ENCODE measurements around the gene LMNTD2.

The LMNTD2 gene

GRCh38 chr11:532527-532985 lies 28.0 kb downstream of the LMNTD2 start:
- H3K27me3 ChIP-seq (ENCODE audit: insufficient read depth, low read length, poor library complexity) = no peaks in the 10 kb centered on the region
- no CpG with 5 or more reads among the region's 23 CpGs for WGBS (ENCODE audit: extremely low coverage, insufficient coverage, low lambda C conversion rate)
- H3K36me3 ChIP-seq (ENCODE audit: control insufficient read depth, insufficient read depth, low read length) = no peaks in the 10 kb centered on the region

GRCh38 chr11:531919-532526 lies 28.5 kb downstream of the LMNTD2 start:
- no peak for DNase-seq
- no CpG with 5 or more reads among the region's 18 CpGs for WGBS (ENCODE audit: extremely low coverage, insufficient coverage, low lambda C conversion rate)

More at GRCh38 chr11:532527-532985, 28.0 kb downstream of the LMNTD2 start:
- no peak overlapping the region for H2BK120ac ChIP-seq (ENCODE audit: low read depth, low read length)
- no peak overlapping the region for H2BK5ac ChIP-seq (ENCODE audit: low read length)
- no peak overlapping the region for H4K8ac ChIP-seq (ENCODE audit: low read depth, low read length)
- H3K56ac ChIP-seq (ENCODE audit: low read length) = no peak overlapping the region
- H3K4me3 ChIP-seq (ENCODE audit: low read length) = no peak overlapping the region
- no peak overlapping the region for H3K23ac ChIP-seq (ENCODE audit: low read length)
- no peak overlapping the region for H3K27ac ChIP-seq (ENCODE audit: low read depth, low read length)
- peaks cover 1% of the 10 kb centered on the region for H3K4me1 ChIP-seq (ENCODE audit: control insufficient read depth, low read depth, low read length)
- H3K9ac ChIP-seq (ENCODE audit: low read length) = no peak overlapping the region
- no peak overlapping the region for H3K4ac ChIP-seq (ENCODE audit: low read depth, low read length)
- no peak overlapping the region for H3K4me2 ChIP-seq (ENCODE audit: low read length)
- H3K79me2 ChIP-seq (ENCODE audit: control insufficient read depth, insufficient read depth, low read length) = peaks cover 7% of the 10 kb centered on the region
- no peak for DNase-seq
- H2AK5ac ChIP-seq (ENCODE audit: low read length) = no peak overlapping the region
- no peak overlapping the region for H3K18ac ChIP-seq (ENCODE audit: low read length)
- H4K5ac ChIP-seq (ENCODE audit: low read length) = no peak overlapping the region
- peaks cover 12% of the 10 kb centered on the region for H3K79me1 ChIP-seq (ENCODE audit: low read length)
- no peak overlapping the region for H2BK15ac ChIP-seq (replicated peaks; ENCODE audit: low read depth)

DNA sequence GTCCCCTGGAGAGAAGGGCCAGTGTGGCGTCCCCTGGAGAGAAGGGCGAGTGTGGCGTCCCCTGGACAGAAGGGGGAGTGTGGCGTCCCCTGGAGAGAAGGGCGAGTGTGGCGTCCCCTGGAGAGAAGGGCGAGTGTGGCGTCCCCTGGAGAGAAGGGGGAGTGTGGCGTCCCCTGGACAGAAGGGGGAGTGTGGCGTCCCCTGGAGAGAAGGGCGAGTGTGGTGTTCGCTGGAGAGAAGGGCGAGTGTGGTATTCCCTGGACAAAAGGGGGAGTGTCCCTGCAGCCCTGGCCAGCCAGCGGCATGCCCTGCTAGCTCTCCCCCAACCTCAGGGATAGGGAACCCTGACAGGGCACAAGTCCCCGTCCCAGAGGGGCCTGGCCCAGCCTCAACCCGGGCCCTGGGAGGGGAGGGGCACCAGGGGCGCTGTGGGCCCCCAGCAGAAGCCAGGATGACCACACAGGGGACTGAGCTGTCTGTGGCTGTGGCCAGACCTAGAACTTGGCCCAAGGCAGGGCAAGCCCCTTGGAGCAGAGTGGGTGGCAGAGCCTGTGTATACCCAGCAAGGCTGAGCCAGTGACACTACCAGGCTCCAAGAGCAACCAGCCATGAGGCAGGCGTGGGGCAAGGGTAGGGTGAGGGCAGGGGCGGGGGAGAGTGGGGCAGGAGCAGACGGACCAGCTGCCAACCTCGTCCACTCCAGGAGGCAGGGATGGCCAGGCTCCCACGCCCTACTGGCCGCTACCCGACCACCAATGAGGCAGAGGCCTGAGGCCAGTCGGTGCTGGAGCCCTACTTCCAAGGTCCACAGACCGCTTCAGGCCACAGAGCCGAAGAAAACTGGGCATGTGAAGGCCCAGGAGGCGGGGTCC lies 29.3 kb downstream of the LMNTD2 start:
- Histone ChIP-seq H2BK120ac (ENCODE audit: low read depth, low read length) (no peak overlapping the region), H3K79me2 (ENCODE audit: control insufficient read depth, insufficient read depth, low read length) (peaks cover 7% of the 10 kb centered on the region), H3K4me3 (ENCODE audit: low read length) (no peak overlapping the region), H4K8ac (ENCODE audit: low read depth, low read length) (no peak overlapping the region), H2BK5ac (ENCODE audit: low read length) (no peak overlapping the region), H3K18ac (ENCODE audit: low read length) (no peak overlapping the region), H3K27ac (ENCODE audit: low read depth, low read length) (no peak overlapping the region), H3K4me1 (ENCODE audit: control insufficient read depth, low read depth, low read length) (peaks cover 1% of the 10 kb centered on the region), H3K4ac (ENCODE audit: low read depth, low read length) (no peak overlapping the region), H3K4me2 (ENCODE audit: low read length) (no peak overlapping the region), H2AK5ac (ENCODE audit: low read length) (no peak overlapping the region), H3K36me3 (ENCODE audit: control insufficient read depth, insufficient read depth, low read length) (no peaks in the 10 kb centered on the region), H2BK15ac (replicated peaks; ENCODE audit: low read depth) (no peak overlapping the region), H3K56ac (ENCODE audit: low read length) (no peak overlapping the region), H3K27me3 (ENCODE audit: insufficient read depth, low read length, poor library complexity) (no peaks in the 10 kb centered on the region), H3K79me1 (ENCODE audit: low read length) (peaks cover 12% of the 10 kb centered on the region), H3K9ac (ENCODE audit: low read length) (no peak overlapping the region), H3K23ac (ENCODE audit: low read length) (no peak overlapping the region), H4K5ac (ENCODE audit: low read length) (no peak overlapping the region)
- no peak for DNase-seq
- no CpG with 5 or more reads among the region's 28 CpGs for WGBS (ENCODE audit: extremely low coverage, insufficient coverage, low lambda C conversion rate)

More at GRCh38 chr11:531919-532526, 28.5 kb downstream of the LMNTD2 start:
- Histone ChIP-seq H3K18ac (ENCODE audit: low read length) (no peak overlapping the region), H3K9ac (ENCODE audit: low read length) (no peak overlapping the region), H3K4me1 (ENCODE audit: control insufficient read depth, low read depth, low read length) (peaks cover 1% of the 10 kb centered on the region), H2AK5ac (ENCODE audit: low read length) (no peak overlapping the region), H2BK120ac (ENCODE audit: low read depth, low read length) (no peak overlapping the region), H3K4me3 (ENCODE audit: low read length) (no peak overlapping the region), H2BK5ac (ENCODE audit: low read length) (no peak overlapping the region), H3K4ac (ENCODE audit: low read depth, low read length) (no peak overlapping the region), H3K79me1 (ENCODE audit: low read length) (peaks cover 12% of the 10 kb centered on the region), H4K5ac (ENCODE audit: low read length) (no peak overlapping the region), H3K23ac (ENCODE audit: low read length) (no peak overlapping the region), H2BK15ac (replicated peaks; ENCODE audit: low read depth) (no peak overlapping the region), H3K56ac (ENCODE audit: low read length) (no peak overlapping the region), H3K27me3 (ENCODE audit: insufficient read depth, low read length, poor library complexity) (no peaks in the 10 kb centered on the region), H4K8ac (ENCODE audit: low read depth, low read length) (no peak overlapping the region), H3K79me2 (ENCODE audit: control insufficient read depth, insufficient read depth, low read length) (peaks cover 7% of the 10 kb centered on the region), H3K36me3 (ENCODE audit: control insufficient read depth, insufficient read depth, low read length) (no peaks in the 10 kb centered on the region), H3K27ac (ENCODE audit: low read depth, low read length) (no peak overlapping the region), H3K4me2 (ENCODE audit: low read length) (no peak overlapping the region)

DNA sequence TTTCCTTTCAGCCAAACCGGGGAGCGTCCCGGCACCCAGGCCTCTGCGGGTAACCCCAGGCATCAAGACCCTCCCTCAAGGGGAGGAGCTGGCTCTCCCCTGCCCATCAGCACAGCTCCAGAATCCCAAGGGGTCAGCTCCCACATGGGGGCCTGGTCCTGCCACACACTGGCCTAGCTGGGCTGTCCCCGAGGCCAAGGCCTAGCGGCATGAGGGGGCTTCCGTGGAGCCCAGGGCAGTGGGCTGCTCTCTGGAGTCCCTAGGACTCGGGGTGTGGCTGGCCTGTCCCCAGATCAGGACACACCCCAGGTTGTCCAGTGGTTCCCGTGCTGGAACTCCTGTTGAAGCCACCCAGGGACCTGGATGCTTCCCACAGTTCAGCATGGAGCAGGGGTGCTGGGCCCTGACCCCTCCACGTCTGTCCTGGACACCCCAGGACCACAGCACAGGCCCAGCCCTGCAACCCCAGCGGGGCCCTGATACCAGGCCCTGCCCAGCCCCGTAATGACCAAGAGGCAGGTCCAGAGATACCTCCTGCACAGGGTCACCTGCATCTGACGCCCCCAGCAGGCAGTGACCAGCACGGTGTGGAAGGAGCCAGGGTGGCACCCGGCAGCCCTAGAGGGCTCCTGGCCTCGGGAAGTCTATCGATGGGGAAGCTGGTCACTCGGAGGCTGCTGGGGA lies 30.7 kb downstream of the LMNTD2 start:
- no peak overlapping the region for H3K4ac ChIP-seq (ENCODE audit: low read depth, low read length)
- no CpG with 5 or more reads among the region's 18 CpGs for WGBS (ENCODE audit: extremely low coverage, insufficient coverage, low lambda C conversion rate)
- no peak overlapping the region for H3K4me3 ChIP-seq (ENCODE audit: low read length)
- no peaks in the 10 kb centered on the region for H3K4me1 ChIP-seq (ENCODE audit: control insufficient read depth, low read depth, low read length)
- H3K4me2 ChIP-seq (ENCODE audit: low read length) = no peak overlapping the region
- H3K56ac ChIP-seq (ENCODE audit: low read length) = no peak overlapping the region
- peaks cover 12% of the 10 kb centered on the region for H3K79me1 ChIP-seq (ENCODE audit: low read length)
- H3K23ac ChIP-seq (ENCODE audit: low read length) = no peak overlapping the region
- no peak overlapping the region for H4K8ac ChIP-seq (ENCODE audit: low read depth, low read length)
- H2AK5ac ChIP-seq (ENCODE audit: low read length) = no peak overlapping the region
- H2BK5ac ChIP-seq (ENCODE audit: low read length) = no peak overlapping the region
- H3K27ac ChIP-seq (ENCODE audit: low read depth, low read length) = no peak overlapping the region
- no peak overlapping the region for H2BK120ac ChIP-seq (ENCODE audit: low read depth, low read length)
- H3K9ac ChIP-seq (ENCODE audit: low read length) = no peak overlapping the region
- peaks cover 7% of the 10 kb centered on the region for H3K79me2 ChIP-seq (ENCODE audit: control insufficient read depth, insufficient read depth, low read length)
- H3K27me3 ChIP-seq (ENCODE audit: insufficient read depth, low read length, poor library complexity) = no peaks in the 10 kb centered on the region
- no peak overlapping the region for H2BK15ac ChIP-seq (replicated peaks; ENCODE audit: low read depth)
- H3K18ac ChIP-seq (ENCODE audit: low read length) = no peak overlapping the region
- H4K5ac ChIP-seq (ENCODE audit: low read length) = no peak overlapping the region
- no peak for DNase-seq
- no peaks in the 10 kb centered on the region for H3K36me3 ChIP-seq (ENCODE audit: control insufficient read depth, insufficient read depth, low read length)

GRCh38 chr11:528815-529727 lies 31.5 kb downstream of the LMNTD2 start:
- H3K4me3 ChIP-seq (ENCODE audit: low read length) = no peak overlapping the region
- H3K4me1 ChIP-seq (ENCODE audit: control insufficient read depth, low read depth, low read length) = no peaks in the 10 kb centered on the region
- H2BK120ac ChIP-seq (ENCODE audit: low read depth, low read length) = no peak overlapping the region
- no peak overlapping the region for H4K5ac ChIP-seq (ENCODE audit: low read length)
- no peak overlapping the region for H2AK5ac ChIP-seq (ENCODE audit: low read length)
- no peak overlapping the region for H3K56ac ChIP-seq (ENCODE audit: low read length)
- no peak for DNase-seq
- H3K79me2 ChIP-seq (ENCODE audit: control insufficient read depth, insufficient read depth, low read length) = peaks cover 2% of the 10 kb centered on the region
- no peak overlapping the region for H3K23ac ChIP-seq (ENCODE audit: low read length)
- WGBS (ENCODE audit: extremely low coverage, insufficient coverage, low lambda C conversion rate) = no CpG with 5 or more reads among the region's 29 CpGs
- H2BK15ac ChIP-seq (replicated peaks; ENCODE audit: low read depth) = no peak overlapping the region
- no peak overlapping the region for H3K9ac ChIP-seq (ENCODE audit: low read length)
- H3K4me2 ChIP-seq (ENCODE audit: low read length) = no peak overlapping the region
- peaks cover 4% of the 10 kb centered on the region for H3K79me1 ChIP-seq (ENCODE audit: low read length)
- H2BK5ac ChIP-seq (ENCODE audit: low read length) = no peak overlapping the region
- no peak overlapping the region for H4K8ac ChIP-seq (ENCODE audit: low read depth, low read length)
- H3K36me3 ChIP-seq (ENCODE audit: control insufficient read depth, insufficient read depth, low read length) = no peaks in the 10 kb centered on the region
- no peak overlapping the region for H3K4ac ChIP-seq (ENCODE audit: low read depth, low read length)
- no peak overlapping the region for H3K27ac ChIP-seq (ENCODE audit: low read depth, low read length)
- H3K18ac ChIP-seq (ENCODE audit: low read length) = no peak overlapping the region
- H3K27me3 ChIP-seq (ENCODE audit: insufficient read depth, low read length, poor library complexity) = no peaks in the 10 kb centered on the region

Measured in mesendoderm (in vitro differentiated cells).